SU-DHL-6 (cell line): Measurements from ENCODE around the gene NXN.

Experiments
- CTCF ChIP-seq: fragments of 200-600 bp; sonication (generic); IDR thresholded peaks from one replicate; pipeline ENCODE4 v1.5.1; 2017; ENCODE audit warnings: antibody characterized with exemption, mild to moderate bottlenecking, low read length, moderate library complexity; ENCODE audit not compliant: insufficient read depth, poor library complexity, severe bottlenecking
- EZH2phosphoT487 ChIP-seq: fragments of 200-600 bp; sonication (generic), shearing (Covaris generic); conservative IDR thresholded peaks from 2 replicates; pipeline ENCODE4 v1.6.1; 2018; ENCODE audit warnings: mild to moderate bottlenecking, antibody characterized with exemption, low read length, moderate library complexity, mixed read lengths

GRCh38 chr17:824378-824777, 155.2 kb downstream of the NXN start:
- TF ChIP-seq CTCF (no peak), EZH2phosphoT487 (no peak)
